ENCODE results near the gene SCAPER. TPM values are rescaled to one million over a fixed set of nuclear protein-coding genes. Genes with fewer than 3 reads are reported as not detected.

The SCAPER gene
- total RNA-seq, 1 experiment from 2014 or later, result 6.2 TPM

Small RNA genes within 50 kb of the gene (small RNA-seq; reads per million reads assigned to genes)
- gene AC090751.1, result not detected
- not detected for gene MIR3713

Other genes with a start within 250 kb of the SCAPER start
- 57.0 and 67.7 TPM in 2 replicates for gene RCN2, start 26.4 kb upstream of the SCAPER start, total RNA-seq (2014; rRNA removed; shearing (Covaris generic))
- 0.53 TPM in 1 of 2 replicates, not detected in the other for gene PSTPIP1, start 89.8 kb upstream of the SCAPER start, total RNA-seq (2014; rRNA removed; shearing (Covaris generic))
- gene TSPAN3, start 165.8 kb upstream of the SCAPER start, total RNA-seq (2014; rRNA removed; shearing (Covaris generic)), result 187 and 216 TPM in 2 replicates

All from HT1080 (cell line).